Kidney (tissue), 14 donors: ENCODE results near the gene PLD1. TPM values are rescaled to one million over a fixed set of nuclear protein-coding genes. Genes with fewer than 3 reads are reported as not detected.

Experiments
- DNase-seq, 5 donors: peaks; one replicate each; pipeline ENCODE4 v3.0.0-alpha.2; 2013 to 2020
- FAIRE-seq: peaks from 2 replicates; lab custom pipeline; 2012; peaks lifted over from hg19 to GRCh38; lab: Jason Lieb, UNC
- H3K27ac ChIP-seq, 2 donors: one replicate each; pipeline ENCODE4 v1.7.0; 2013; ENCODE audit warnings: low read depth in 2 of 2, low read length in 2 of 2, inconsistent platforms in 1 of 2
- H3K27me3 ChIP-seq: one replicate; pipeline ENCODE4 v1.7.1; 2013; ENCODE audit warnings: low read length, inconsistent platforms; ENCODE audit not compliant: control insufficient read depth, insufficient read depth
- H3K36me3 ChIP-seq, 3 donors: one replicate each; pipeline versions ENCODE4 v1.7.0 to v1.7.1; 2013; ENCODE audit warnings: low read length in 3 of 3, control low read depth in 1 of 3, inconsistent platforms in 1 of 3; ENCODE audit not compliant: insufficient read depth in 3 of 3, control insufficient read depth in 2 of 3
- H3K4me1 ChIP-seq, 3 donors: one replicate each; pipeline versions ENCODE4 v1.7.0 to v1.7.1; 2013; ENCODE audit warnings: low read length in 3 of 3, inconsistent platforms in 1 of 3, low read depth in 1 of 3; ENCODE audit not compliant: control insufficient read depth in 2 of 3, insufficient read depth in 2 of 3
- H3K4me3 ChIP-seq, 3 donors: one replicate each; pipeline versions ENCODE4 v1.7.0 to v1.8.1; 2013; ENCODE audit warnings: low read length in 3 of 3, control low read depth in 1 of 3, inconsistent platforms in 1 of 3
- H3K9ac ChIP-seq, 3 donors: one replicate each; pipeline versions ENCODE4 v1.7.0 to v1.7.1; 2013; ENCODE audit warnings: low read length in 3 of 3, control low read depth in 1 of 3, inconsistent platforms in 1 of 3
- H3K9me3 ChIP-seq, 3 donors: one replicate each; pipeline versions ENCODE4 v1.7.0 to v1.7.1; 2013; ENCODE audit warnings: low read length in 3 of 3, control low read depth in 1 of 3, inconsistent platforms in 1 of 3; ENCODE audit not compliant: control insufficient read depth in 2 of 3, insufficient read depth in 1 of 3
- CTCF ChIP-seq: IDR thresholded peaks from 3 replicates; pipeline ENCODE4 v1.5.1; 2012; ENCODE audit warnings: mild to moderate bottlenecking, moderate library complexity, borderline replicate concordance; ENCODE audit not compliant: insufficient read depth; ENCODE audit errors: extremely low read depth
- intact Hi-C: fragments of 100-400 bp; cut with DNase I; formaldehyde crosslinking; loops from one replicate; pipeline ENCODE4 v1.11.1; 2022
- polyA plus RNA-seq: library from polyadenylated mRNA; stranded (reverse); fragments of 350-450 nt; fragmentation: Illumina TruSeq; extraction: RNeasy Lipid Tissue Mini Kit (QIAGEN cat#74804); gene quantifications from one replicate; pipeline ENCODE4 v1.2.3, GENCODE V29; 2014; ENCODE audit warnings: low read depth, low replicate concordance; ENCODE audit not compliant: insufficient read depth
- total RNA-seq: library from RNA; stranded (reverse); fragmentation: NEBNext Ultra II Directional; extraction: Animal tissue kit (Norgen Biotek cat#: 25700); gene quantifications from one replicate; pipeline ENCODE4 v1.2.1, GENCODE V29; 2021
- donor health status: control.
- donor health status: control.
- donor health status: control.
- donor health status: control.
- donor health status: control.
- donor health status: DM: yes; HTN: yes; CAD: no.
- donor health status: Normal renal cell carcinoma (clear cell type).

The PLD1 gene
- total and polyA plus RNA-seq, 2 donors from 2014 or later: 11.2 to 24.3 TPM

- DNase-seq: no peak
- intact Hi-C loops: no loop called here
- Histone ChIP-seq H3K9me3 (no peaks in the 10 kb centered on the region), H3K9ac (peak overlapping the region; percentile 25 to 80 (median 58)), H3K36me3 (no peaks in the 10 kb centered on the region), H3K27ac (peak overlapping the region; percentile 79 to 91), H3K4me3 (peak overlapping the region; percentile 47 to 79 (median 59)), H3K27me3 (no peaks in the 10 kb centered on the region), H3K4me1 (peaks cover 0 to under 1% (median 0%) of the 10 kb centered on the region in 3 donors)
- no peak for FAIRE-seq
- no peak for TF ChIP-seq CTCF
Observed at GRCh38 chr3:171809611-171809860, 747 bp downstream of the PLD1 start.

GRCh38 chr3:171807806-171808205 is 2.5 kb downstream of the PLD1 start:
- DNase-seq: no peak
- no peak for TF ChIP-seq CTCF
- H3K9me3 ChIP-seq: no peaks in the 10 kb centered on the region
- H3K27me3 ChIP-seq: no peaks in the 10 kb centered on the region
- no peak for FAIRE-seq
- H3K4me1 ChIP-seq: peaks cover 0 to 4% (median 0%) of the 10 kb centered on the region in 3 donors
- no peak overlapping the region for H3K4me3 ChIP-seq
- H3K9ac ChIP-seq: no peak overlapping the region
- no peaks in the 10 kb centered on the region for H3K36me3 ChIP-seq
- H3K27ac ChIP-seq: no peak overlapping the region
- intact Hi-C loops: no loop called here

- no peak for TF ChIP-seq CTCF
- H3K9ac ChIP-seq: no peak overlapping the region
- DNase-seq (no peak), FAIRE-seq (no peak)
- H3K27me3 ChIP-seq: no peaks in the 10 kb centered on the region
- intact Hi-C loops: no loop called here
- no peaks in the 10 kb centered on the region for H3K9me3 ChIP-seq
- H3K4me3 ChIP-seq: no peak overlapping the region
- no peaks in the 10 kb centered on the region for H3K36me3 ChIP-seq
- peaks cover 0 to 4% (median 0%) of the 10 kb centered on the region in 3 donors for H3K4me1 ChIP-seq
- no peak overlapping the region for H3K27ac ChIP-seq
Observed at GRCh38 chr3:171807129-171807675, 3.1 kb downstream of the PLD1 start.
